H9 (cell line): ENCODE data around the gene RABEP1. TPM values are rescaled to one million over a fixed set of nuclear protein-coding genes. Genes with fewer than 3 reads are reported as not detected.

Experiments used
- DNase-seq: peaks from one replicate; pipeline ENCODE4 v3.0.0-alpha.2; 2017
- H2AFZ ChIP-seq: one replicate; pipeline ENCODE4 v1.6.1; 2013; ENCODE audit warnings: mild to moderate bottlenecking, low read length, control low read depth, moderate library complexity
- H2AK5ac ChIP-seq: 2 replicates; pipeline ENCODE4 v1.6.1; 2013; ENCODE audit warnings: low read length, control low read depth, mixed read lengths; ENCODE audit not compliant: insufficient read length
- H2BK120ac ChIP-seq: one replicate; pipeline ENCODE4 v1.6.1; 2013; ENCODE audit warnings: low read depth, mild to moderate bottlenecking, low read length, control low read depth, inconsistent platforms; ENCODE audit not compliant: poor library complexity, severe bottlenecking
- H2BK12ac ChIP-seq: 2 replicates; pipeline ENCODE4 v1.6.1; 2013; ENCODE audit warnings: low read length, control low read depth, mixed read lengths, low read depth; ENCODE audit not compliant: insufficient read length
- H2BK15ac ChIP-seq: 2 replicates; pipeline ENCODE4 v1.6.1; 2013; ENCODE audit warnings: low read depth, low read length, control low read depth
- H2BK20ac ChIP-seq: one replicate; pipeline ENCODE4 v1.6.1; 2013; ENCODE audit warnings: low read depth, mild to moderate bottlenecking, low read length, control low read depth, inconsistent platforms; ENCODE audit not compliant: poor library complexity, severe bottlenecking
- H2BK5ac ChIP-seq: 2 replicates; pipeline ENCODE4 v1.6.1; 2013; ENCODE audit warnings: low read length, control low read depth, mixed read lengths; ENCODE audit not compliant: insufficient read length
- H3K14ac ChIP-seq: 2 replicates; pipeline ENCODE4 v1.6.1; 2013; ENCODE audit warnings: low read length, control low read depth; ENCODE audit not compliant: insufficient read depth
- H3K18ac ChIP-seq: 2 replicates; pipeline ENCODE4 v1.6.1; 2013; ENCODE audit warnings: low read depth, mild to moderate bottlenecking, mixed read lengths, low read length, control low read depth; ENCODE audit not compliant: insufficient read length
- H3K23ac ChIP-seq: 2 replicates; pipeline ENCODE4 v1.6.1; 2013; ENCODE audit warnings: low read length, control low read depth, mixed read lengths, low read depth; ENCODE audit not compliant: insufficient read length
- H3K23me2 ChIP-seq: 2 replicates; pipeline ENCODE4 v1.6.1; 2013; ENCODE audit warnings: low read depth, mild to moderate bottlenecking, mixed read lengths, low read length, control low read depth; ENCODE audit not compliant: insufficient read length, poor library complexity, severe bottlenecking
- H3K27ac ChIP-seq: 2 replicates; pipeline ENCODE4 v1.5.1; 2013; ENCODE audit warnings: low read length, control low read depth, mixed read lengths, low read depth; ENCODE audit not compliant: insufficient read length
- H3K27me3 ChIP-seq: 2 replicates; pipeline ENCODE4 v1.6.1; 2013; ENCODE audit warnings: low read length, control low read depth, inconsistent platforms; ENCODE audit not compliant: insufficient read depth
- H3K4ac ChIP-seq: 2 replicates; pipeline ENCODE4 v1.6.1; 2013; ENCODE audit warnings: low read depth, mild to moderate bottlenecking, control low read depth, inconsistent platforms, low read length, moderate library complexity
- H3K4me1 ChIP-seq: 2 replicates; pipeline ENCODE4 v1.6.1; 2013; ENCODE audit warnings: low read length, control low read depth, inconsistent platforms; ENCODE audit not compliant: insufficient read depth
- H3K4me2 ChIP-seq: 2 replicates; pipeline ENCODE4 v1.6.1; 2013; ENCODE audit warnings: low read length, control low read depth, mixed read lengths; ENCODE audit not compliant: insufficient read length, insufficient read depth
- H3K56ac ChIP-seq: 2 replicates; pipeline ENCODE4 v1.6.1; 2013; ENCODE audit warnings: low read depth, mild to moderate bottlenecking, mixed read lengths, low read length, control low read depth; ENCODE audit not compliant: insufficient read length
- H3K79me1 ChIP-seq: 2 replicates; pipeline ENCODE4 v1.6.1; 2013; ENCODE audit warnings: low read depth, mild to moderate bottlenecking, moderate library complexity, low read length, control low read depth, inconsistent platforms; ENCODE audit not compliant: insufficient read depth, poor library complexity, severe bottlenecking
- H3K79me2 ChIP-seq: 2 replicates; pipeline ENCODE4 v1.6.1; 2013; ENCODE audit warnings: low read length, control low read depth, inconsistent platforms; ENCODE audit not compliant: insufficient read depth
- H3K9ac ChIP-seq: 2 replicates; pipeline ENCODE4 v1.6.1; 2013; ENCODE audit warnings: low read length, control low read depth, mixed read lengths; ENCODE audit not compliant: insufficient read length; ENCODE audit errors: extremely low read depth
- H3K9me3 ChIP-seq: one replicate; pipeline ENCODE4 v1.6.1; 2013; ENCODE audit warnings: low read depth, low read length, inconsistent platforms; ENCODE audit not compliant: control insufficient read depth
- H3T11ph ChIP-seq: one replicate; pipeline ENCODE4 v1.6.1; 2013; ENCODE audit warnings: mild to moderate bottlenecking, low read length, control low read depth, inconsistent platforms
- H4K20me1 ChIP-seq: one replicate; pipeline ENCODE4 v1.6.1; 2013; ENCODE audit not compliant: control insufficient read depth, insufficient read length, insufficient read depth
- H4K5ac ChIP-seq: 2 replicates; pipeline ENCODE4 v1.6.1; 2013; ENCODE audit warnings: low read depth, mild to moderate bottlenecking, mixed read lengths, low read length, control low read depth; ENCODE audit not compliant: insufficient read length
- H4K8ac ChIP-seq: replicated peaks from 2 replicates; pipeline ENCODE4 v1.6.1; 2013; ENCODE audit warnings: low read length, control low read depth, mixed read lengths, low read depth; ENCODE audit not compliant: insufficient read length
- H4K91ac ChIP-seq: 2 replicates; pipeline ENCODE4 v1.6.1; 2013; ENCODE audit warnings: low read depth, mild to moderate bottlenecking, moderate library complexity, mixed read lengths, low read length, control low read depth; ENCODE audit not compliant: insufficient read length
- H3K27ac Mint-ChIP-seq, 3 experiments: 2 replicates in 2 of 3; 3 replicates in 1 of 3; pipeline ENCODE4 v1.8.0; 2020 to 2021; ENCODE audit warnings: mixed read lengths in 3 of 3, mild to moderate bottlenecking in 1 of 3, moderate library complexity in 1 of 3
- H3K27me3 Mint-ChIP-seq: 2 replicates; pipeline ENCODE4 v1.8.0; 2021; ENCODE audit warnings: low read depth, mild to moderate bottlenecking, moderate library complexity, mixed read lengths
- H3K36me3 Mint-ChIP-seq, 3 experiments: 2 replicates in 2 of 3; 3 replicates in 1 of 3; pipeline ENCODE4 v1.8.0; 2020 to 2021; ENCODE audit warnings: low read depth in 3 of 3, mixed read lengths in 3 of 3; ENCODE audit not compliant: insufficient read depth in 1 of 3
- H3K4me1 Mint-ChIP-seq, 2 experiments: 2 replicates each; pipeline ENCODE4 v1.8.0; 2020; ENCODE audit warnings: mixed read lengths in 2 of 2
- H3K4me3 Mint-ChIP-seq, 2 experiments: 2 replicates in 1 of 2; 3 replicates in 1 of 2; pipeline ENCODE4 v1.8.0; 2020 to 2021; ENCODE audit warnings: mild to moderate bottlenecking in 2 of 2, mixed read lengths in 2 of 2, moderate library complexity in 1 of 2
- H3K9me3 Mint-ChIP-seq, 2 experiments: 2 replicates in 1 of 2; 3 replicates in 1 of 2; pipeline ENCODE4 v1.8.0; 2020; ENCODE audit warnings: mild to moderate bottlenecking in 2 of 2, mixed read lengths in 2 of 2, moderate library complexity in 1 of 2
- CTCF ChIP-seq: fragments of 200-600 bp; sonication (generic); conservative IDR thresholded peaks from 3 replicates; pipeline ENCODE4 v1.8.0; 2021; ENCODE audit warnings: antibody characterized with exemption, mild to moderate bottlenecking
- WGBS: extraction: QIAGEN DNeasy Blood & Tissue Kit; methylation state at CpG from one replicate; pipeline ENCODE4 v1.1.7; 2013; ENCODE audit warnings: missing lambda C conversion rate, low lambda C conversion rate, mixed read lengths; ENCODE audit not compliant: insufficient read length; ENCODE audit errors: extremely low coverage; 5-methylcytosine and 5-hydroxymethylcytosine counted together
- total RNA-seq: library from RNA; stranded (reverse); gene quantifications from 2 replicates; pipeline ENCODE4 v1.2.1, GENCODE V29; 2021

Gene RABEP1
- total RNA-seq, 1 experiment from 2014 or later, result 46.9 TPM

DNA sequence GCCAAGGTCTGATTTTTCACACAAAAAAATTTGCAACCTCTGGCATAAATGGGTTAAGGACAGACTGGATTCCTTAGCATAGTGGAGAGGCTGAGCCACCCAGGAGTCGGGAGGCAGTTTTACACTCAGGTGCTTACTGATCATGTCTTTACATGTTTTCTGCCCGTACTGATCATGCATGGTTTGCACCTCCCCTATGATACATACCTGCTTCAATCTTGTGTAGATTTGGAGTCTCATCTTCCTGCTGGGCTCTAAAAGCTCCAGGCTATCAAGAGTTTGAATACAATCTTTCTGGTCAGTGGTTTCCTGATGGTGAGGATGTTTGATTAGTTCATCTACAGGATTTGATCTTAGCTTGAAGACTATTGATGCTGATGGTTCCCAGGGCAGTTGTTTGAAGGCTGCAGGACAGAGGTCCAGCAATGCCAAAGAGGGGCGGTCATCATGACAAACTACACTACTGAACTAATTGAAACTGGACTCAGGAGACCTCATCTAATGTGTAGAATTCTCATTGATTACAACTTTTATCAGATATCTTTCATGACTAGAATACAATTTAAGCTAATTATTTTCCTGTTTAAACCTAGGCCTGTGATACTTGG, 150.0 kb downstream of the RABEP1 start:
- WGBS, result no CpG with 5 or more reads among the region's 3 CpGs
- H2BK15ac ChIP-seq, result no peak overlapping the region
- Mint-ChIP-seq H3K27ac (peak overlapping the region; percentile 15 to 89 (median 41); a peak in 4 of 7 replicates), H3K27me3 (no peaks in the 10 kb centered on the region), H3K4me3 (peak overlapping the region in 1 of 2 experiments; percentile 12; a peak in 1 of 5 replicates), H3K36me3 (peaks cover 68 to 96% (median 82%) of the 10 kb centered on the region in 3 experiments; a peak in 6 of 7 replicates), H3K9me3 (no peaks in the 10 kb centered on the region), H3K4me1 (peaks cover 4 to 5% of the 10 kb centered on the region in 2 experiments; a peak in 2 of 4 replicates)
- no peak overlapping the region for H3K9ac ChIP-seq
- no peak overlapping the region for H2BK120ac ChIP-seq
- H3K23me2 ChIP-seq, result no peaks in the 10 kb centered on the region
- H4K20me1 ChIP-seq, result no peaks in the 10 kb centered on the region
- no peak overlapping the region for H3T11ph ChIP-seq
- H2AFZ ChIP-seq, result no peak overlapping the region
- no peaks in the 10 kb centered on the region for H3K4me1 ChIP-seq
- H4K5ac ChIP-seq, result no peak overlapping the region
- H3K27ac ChIP-seq, result no peak overlapping the region
- no peak overlapping the region for H3K18ac ChIP-seq
- no peaks in the 10 kb centered on the region for H3K79me2 ChIP-seq
- H3K9me3 ChIP-seq, result no peaks in the 10 kb centered on the region
- no peak overlapping the region for H2BK20ac ChIP-seq
- H3K23ac ChIP-seq, result no peak overlapping the region
- no peak overlapping the region for H3K4me2 ChIP-seq
- H3K4ac ChIP-seq, result no peak overlapping the region
- TF ChIP-seq CTCF, result no peak
- H2AK5ac ChIP-seq, result no peak overlapping the region
- no peak overlapping the region for H4K91ac ChIP-seq
- DNase-seq, result no peak
- no peak overlapping the region for H4K8ac ChIP-seq
- H3K14ac ChIP-seq, result no peak overlapping the region
- no peaks in the 10 kb centered on the region for H3K27me3 ChIP-seq
- H2BK12ac ChIP-seq, result no peak overlapping the region
- no peak overlapping the region for H2BK5ac ChIP-seq
- H3K79me1 ChIP-seq, result peaks cover 3% of the 10 kb centered on the region
- no peak overlapping the region for H3K56ac ChIP-seq
